CD14-positive monocyte (primary cell): Measurements from ENCODE around the gene CELF2. TPM values are rescaled to one million over a fixed set of nuclear protein-coding genes. Genes with fewer than 3 reads are reported as not detected.
A peak's percentile ranks its signal among the peaks of the same experiment; 100 is the strongest.

ENCODE experiments used
- DNase-seq, 3 donors: peaks; one replicate each; pipeline ENCODE4 v3.0.0-alpha.2; 2011 to 2022
- H2AFZ ChIP-seq: 2 replicates; pipeline ENCODE4 v1.6.0; 2012; ENCODE audit warnings: mild to moderate bottlenecking, low read depth, low read length, inconsistent platforms; ENCODE audit not compliant: insufficient read depth, poor library complexity, severe bottlenecking
- H3K27ac ChIP-seq, 2 donors: 1 replicate in 1 of 2; 2 replicates in 1 of 2; pipeline ENCODE4 v1.5.1; 2012 to 2013; ENCODE audit warnings: low read length in 2 of 2, control low read depth in 1 of 2, inconsistent platforms in 1 of 2, low read depth in 1 of 2, mild to moderate bottlenecking in 1 of 2
- H3K27me3 ChIP-seq, 2 donors: one replicate each; pipeline versions ENCODE4 v1.6.0 to v1.6.1; 2011 to 2013; ENCODE audit warnings: low read length in 2 of 2; ENCODE audit not compliant: control insufficient read depth in 2 of 2, insufficient read depth in 2 of 2
- H3K36me3 ChIP-seq, 2 donors: replicated peaks in 1 of 2; 1 replicate in 1 of 2; 2 replicates in 1 of 2; pipeline versions ENCODE4 v1.5.1 to v1.6.1; 2012 to 2013; ENCODE audit warnings: low read length in 2 of 2, control low read depth in 1 of 2, inconsistent platforms in 1 of 2, mild to moderate bottlenecking in 1 of 2; ENCODE audit not compliant: insufficient read depth in 2 of 2, control insufficient read depth in 1 of 2
- H3K4me1 ChIP-seq, 2 donors: 1 replicate in 1 of 2; 2 replicates in 1 of 2; pipeline versions ENCODE4 v1.5.1 to v1.6.1; 2012 to 2013; ENCODE audit warnings: low read length in 2 of 2, control low read depth in 1 of 2, inconsistent platforms in 1 of 2, mild to moderate bottlenecking in 1 of 2, moderate library complexity in 1 of 2; ENCODE audit not compliant: insufficient read depth in 2 of 2, control insufficient read depth in 1 of 2
- H3K4me2 ChIP-seq: replicated peaks from 2 replicates; pipeline ENCODE3; 2012; ENCODE audit warnings: low read length, moderate library complexity, mild to moderate bottlenecking; ENCODE audit not compliant: poor library complexity, severe bottlenecking; ENCODE audit errors: extremely low read depth
- H3K4me3 ChIP-seq, 3 experiments: fragments of 200-600 bp in 1 of 3; sonication (generic) in 1 of 3; replicated peaks in 1 of 3; 1 replicate in 2 of 3; 2 replicates in 1 of 3; pipeline ENCODE4 v1.5.1; 2011 to 2013; ENCODE audit warnings: low read length in 3 of 3, mild to moderate bottlenecking in 3 of 3, control low read depth in 2 of 3, low read depth in 2 of 3, inconsistent platforms in 1 of 3, moderate library complexity in 1 of 3
- H3K79me2 ChIP-seq: 2 replicates; pipeline ENCODE4 v1.6.0; 2012; ENCODE audit warnings: mild to moderate bottlenecking, control low read depth, inconsistent platforms, low read length, moderate library complexity; ENCODE audit not compliant: insufficient read depth
- H3K9ac ChIP-seq: 2 replicates; pipeline ENCODE4 v1.6.0; 2017; ENCODE audit warnings: low read length, mild to moderate bottlenecking; ENCODE audit not compliant: insufficient read depth, poor library complexity, severe bottlenecking
- H3K9me3 ChIP-seq, 2 donors: replicated peaks in 1 of 2; 1 replicate in 1 of 2; 2 replicates in 1 of 2; pipeline versions ENCODE4 v1.5.1 to v1.6.1; 2012 to 2013; ENCODE audit warnings: low read length in 2 of 2, control low read depth in 1 of 2; ENCODE audit not compliant: control insufficient read depth in 1 of 2, insufficient read depth in 1 of 2
- H4K20me1 ChIP-seq: 2 replicates; pipeline ENCODE4 v1.6.0; 2012; ENCODE audit warnings: mild to moderate bottlenecking, low read length, control low read depth, moderate library complexity; ENCODE audit not compliant: insufficient read depth
- H3K27ac Mint-ChIP-seq, 7 donors: one replicate each; pipeline ENCODE4 v1.8.0; 2020; ENCODE audit warnings: mild to moderate bottlenecking in 7 of 7, mixed read lengths in 7 of 7, moderate library complexity in 6 of 7, inconsistent platforms in 2 of 7
- H3K27me3 Mint-ChIP-seq, 3 donors: one replicate each; pipeline ENCODE4 v1.8.0; 2021 to 2022; ENCODE audit warnings: low read depth in 3 of 3, mild to moderate bottlenecking in 3 of 3, mixed read lengths in 3 of 3, moderate library complexity in 3 of 3, inconsistent platforms in 1 of 3
- H3K36me3 Mint-ChIP-seq, 2 donors: one replicate each; pipeline ENCODE4 v1.8.0; 2020; ENCODE audit warnings: mixed read lengths in 2 of 2, inconsistent platforms in 1 of 2, mild to moderate bottlenecking in 1 of 2
- H3K4me1 Mint-ChIP-seq: one replicate; pipeline ENCODE4 v1.8.0; 2020; ENCODE audit warnings: mild to moderate bottlenecking, mixed read lengths
- H3K4me3 Mint-ChIP-seq, 2 donors: one replicate each; pipeline ENCODE4 v1.8.0; 2020; ENCODE audit warnings: mild to moderate bottlenecking in 2 of 2, mixed read lengths in 2 of 2, moderate library complexity in 1 of 2
- H3K9me3 Mint-ChIP-seq, 7 donors: one replicate each; pipeline ENCODE4 v1.8.0; 2020 to 2022; ENCODE audit warnings: mixed read lengths in 7 of 7, mild to moderate bottlenecking in 6 of 7, moderate library complexity in 6 of 7, inconsistent platforms in 2 of 7
- CTCF ChIP-seq: fragments of 200-600 bp; IDR thresholded peaks from one replicate; pipeline ENCODE4 v1.8.0; 2022; ENCODE audit warnings: antibody characterized with exemption, mild to moderate bottlenecking
- WGBS: methylation state at CpG from one replicate; pipeline ENCODE4 v1.1.5; 2013; ENCODE audit warnings: missing lambda C conversion rate; ENCODE audit not compliant: insufficient coverage; 5-methylcytosine and 5-hydroxymethylcytosine counted together
- intact Hi-C, 2 donors: fragments of 100-400 bp; cut with micrococcal nuclease; formaldehyde crosslinking; loops; one replicate each; pipeline versions ENCODE4 v1.15.0 to v1.15.1; 2023
- polyA plus RNA-seq, 3 donors: library from polyadenylated mRNA; depleted of rRNA in 1 of 3; unstranded in 2 of 3; stranded (reverse) in 1 of 3; fragments of 300-500 nt in 2 of 3; fragments of >200 nt in 1 of 3; fragmentation: Illumina TruSeq in 2 of 3; gene quantifications; 1 replicate in 2 of 3; 2 replicates in 1 of 3; pipeline ENCODE4 v1.2.3, GENCODE V29; 2012 to 2021

The CELF2 gene
- polyA plus RNA-seq, 3 donors: 53.5 to 93.3 (median 80.5) TPM

GRCh38 chr10:11290156-11290890 lies 272.7 kb downstream of the CELF2 start:
- intact Hi-C loops: no loop called here
- no peak overlapping the region for H3K4me3 ChIP-seq
- H3K27ac ChIP-seq: peak overlapping the region in 1 of 2 donors; percentile 5
- Mint-ChIP-seq H3K4me1 (no peaks in the 10 kb centered on the region), H3K27ac (peak overlapping the region in 2 of 7 donors; percentile 48 to 65), H3K4me3 (no peak overlapping the region), H3K27me3 (peaks cover 0 to 2% (median 0%) of the 10 kb centered on the region in 3 donors), H3K9me3 (no peaks in the 10 kb centered on the region), H3K36me3 (peaks cover 84 to 91% of the 10 kb centered on the region in 2 donors)
- H4K20me1 ChIP-seq: peaks cover 100% of the 10 kb centered on the region
- WGBS: 100% methylated on average over 7 of the region's 24 CpGs
- H3K9ac ChIP-seq: no peak overlapping the region
- peaks cover 12 to 13% of the 10 kb centered on the region in 2 donors for H3K4me1 ChIP-seq
- no peak overlapping the region for H3K4me2 ChIP-seq
- no peak for TF ChIP-seq CTCF
- H3K9me3 ChIP-seq: no peaks in the 10 kb centered on the region
- H3K36me3 ChIP-seq: peaks cover 93 to 99% of the 10 kb centered on the region in 2 donors
- no peak overlapping the region for H2AFZ ChIP-seq
- no peak for DNase-seq
- H3K27me3 ChIP-seq: no peaks in the 10 kb centered on the region
- peaks cover 74% of the 10 kb centered on the region for H3K79me2 ChIP-seq

DNA sequence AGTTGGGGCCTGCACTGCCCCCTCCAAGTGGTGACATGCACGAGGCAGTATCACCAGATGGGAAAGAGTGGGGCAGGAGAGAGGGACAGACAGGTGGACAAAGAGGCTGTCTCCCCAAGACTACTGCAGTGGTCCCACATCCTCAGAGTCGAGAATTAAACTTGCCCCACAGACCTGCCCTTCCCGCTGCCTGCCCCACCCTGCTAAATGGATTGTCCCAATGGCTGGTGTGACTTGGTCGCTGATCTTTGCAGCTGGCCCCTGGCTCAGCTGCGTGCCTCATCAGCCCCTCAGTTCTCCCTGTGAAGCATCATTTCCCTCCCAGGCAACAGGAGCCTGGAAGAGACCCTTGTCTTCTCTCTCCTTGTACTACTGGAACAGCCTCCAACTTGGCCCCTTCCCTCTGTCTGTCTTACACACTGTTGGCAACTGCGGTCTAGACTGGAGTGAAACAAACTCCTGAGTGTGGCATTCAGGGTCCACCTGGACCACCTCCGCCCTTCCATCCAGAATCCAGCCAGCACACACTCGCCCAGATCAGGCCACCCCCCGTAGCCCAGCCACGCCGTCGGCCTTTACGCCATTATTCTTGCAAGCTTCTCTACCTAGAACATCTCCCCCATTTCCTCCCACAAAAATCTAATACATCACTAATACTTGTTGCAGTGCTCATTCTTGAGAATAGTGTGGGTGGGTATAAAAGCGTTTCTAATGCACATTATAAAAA lies 275.1 kb downstream of the CELF2 start:
- peak overlapping the region in 1 of 7 donors; percentile 52 for H3K27ac Mint-ChIP-seq
- TF ChIP-seq CTCF: no peak
- Histone ChIP-seq H4K20me1 (peaks cover 100% of the 10 kb centered on the region), H3K9me3 (no peaks in the 10 kb centered on the region), H3K9ac (no peak overlapping the region), H3K4me3 (no peak overlapping the region), H3K79me2 (peaks cover 82% of the 10 kb centered on the region), H3K27ac (no peak overlapping the region), H2AFZ (no peak overlapping the region), H3K27me3 (no peaks in the 10 kb centered on the region), H3K36me3 (peaks cover 99 to 100% of the 10 kb centered on the region in 2 donors), H3K4me2 (no peak overlapping the region), H3K4me1 (no peaks in the 10 kb centered on the region)
- DNase-seq: no peak
- no peak overlapping the region for H3K4me3 Mint-ChIP-seq
- peaks cover 0 to 2% (median 0%) of the 10 kb centered on the region in 3 donors for H3K27me3 Mint-ChIP-seq
- H3K9me3 Mint-ChIP-seq: no peaks in the 10 kb centered on the region
- WGBS: 83% methylated on average over 7 of the region's 14 CpGs
- no peaks in the 10 kb centered on the region for H3K4me1 Mint-ChIP-seq
- H3K36me3 Mint-ChIP-seq: peaks cover 90 to 99% of the 10 kb centered on the region in 2 donors
- intact Hi-C loops: no loop called here
